ENCODE measurements around the gene APBA1.

APBA1 gene

GRCh38 chr9:69579032-69579758 is 93.0 kb downstream of the APBA1 start:
- no peak for DNase-seq (ENCODE audit: low read depth, low spot score)

DNA sequence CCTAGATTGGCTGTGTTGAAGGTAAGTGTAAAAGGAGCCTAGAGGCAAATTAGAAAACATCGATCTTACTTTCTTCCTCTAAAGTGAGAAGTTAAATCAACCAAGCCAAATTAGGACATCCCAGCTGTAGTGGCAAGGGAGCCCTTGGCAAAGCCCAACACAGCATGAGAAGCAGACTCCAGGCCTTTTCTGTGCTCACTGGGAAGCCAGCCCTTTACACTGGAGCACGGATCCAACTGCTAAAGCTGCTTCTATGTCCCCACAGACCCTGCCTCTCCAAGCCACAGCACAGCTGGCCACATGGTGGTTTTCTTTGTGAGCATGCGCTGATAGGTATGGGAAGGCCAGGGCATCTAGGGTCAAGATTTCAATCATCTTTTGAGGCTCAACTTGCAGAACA is 94.1 kb downstream of the APBA1 start:
- DNase-seq (ENCODE audit: low read depth, low spot score), result no peak

DNA sequence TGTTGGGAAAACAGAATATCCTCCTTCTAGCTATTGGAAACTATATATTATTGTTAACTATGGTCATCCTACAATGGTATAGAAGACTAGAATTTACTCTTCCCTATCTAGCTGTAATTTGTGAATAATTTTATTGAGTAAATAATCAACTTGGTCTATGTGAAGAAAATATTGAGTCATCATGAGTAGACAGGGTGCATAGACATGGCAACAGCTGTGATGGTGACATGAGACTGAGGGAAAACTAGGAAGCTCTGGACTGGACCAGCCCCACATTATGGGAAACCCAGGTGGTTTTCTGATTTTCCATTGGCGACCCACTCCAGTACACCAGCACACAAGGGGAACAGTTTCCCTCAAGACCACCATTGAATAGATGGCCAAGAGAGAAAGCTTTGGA is 95.0 kb downstream of the APBA1 start:
- DNase-seq (ENCODE audit: low read depth, low spot score), result no peak

DNA sequence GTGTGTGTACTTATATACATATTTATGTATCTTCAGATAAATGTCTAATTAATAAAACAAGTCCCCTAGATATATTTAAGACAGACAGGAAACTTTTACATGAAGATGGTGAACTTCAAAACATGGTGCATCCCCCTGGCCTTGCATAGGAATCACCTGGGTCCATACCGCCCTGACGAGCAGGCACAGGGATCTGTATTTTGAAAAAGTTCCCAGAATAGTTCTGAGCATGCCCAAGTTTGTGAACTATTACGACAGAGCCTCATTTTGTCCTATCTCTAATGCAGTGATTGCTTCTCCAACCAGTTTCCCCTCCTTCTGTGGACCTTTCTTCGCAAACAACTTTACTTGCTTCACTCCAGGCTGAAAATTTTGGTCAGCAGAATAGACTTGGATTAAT is 98.1 kb downstream of the APBA1 start:
- DNase-seq (ENCODE audit: low read depth, low spot score), result no peak

GRCh38 chr9:69573651-69574050 is 98.5 kb downstream of the APBA1 start:
- DNase-seq (ENCODE audit: low read depth, low spot score), result peak; percentile 47

GRCh38 chr9:69572611-69573010 is 99.6 kb downstream of the APBA1 start:
- no peak for DNase-seq (ENCODE audit: low read depth, low spot score)

- DNase-seq (ENCODE audit: low read depth, low spot score), result peak; percentile 37
Observed at GRCh38 chr9:69571032-69571431, 101.1 kb downstream of the APBA1 start.

- peak; percentile 87 for DNase-seq (ENCODE audit: low read depth, low spot score)
Observed at GRCh38 chr9:69569738-69570451, 102.3 kb downstream of the APBA1 start.

DNA sequence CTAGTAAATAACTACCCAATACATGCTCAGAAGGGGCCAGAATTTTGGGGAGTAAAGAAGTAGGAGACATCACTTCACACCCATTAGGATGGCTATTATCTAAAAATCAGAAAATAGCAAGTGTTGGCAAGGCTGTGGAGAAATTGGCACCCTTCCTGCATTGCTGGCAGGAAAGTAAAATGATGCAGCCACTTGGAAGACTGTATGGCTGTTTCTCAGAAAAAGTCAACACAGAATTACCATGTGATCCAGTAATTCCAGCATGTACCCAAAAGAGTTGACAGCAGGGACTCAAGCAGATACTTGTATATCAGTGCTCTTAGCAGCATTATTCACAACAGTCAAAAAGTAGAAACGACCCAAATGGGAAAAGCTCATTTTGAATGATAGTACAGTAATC is 107.6 kb downstream of the APBA1 start:
- DNase-seq (ENCODE audit: low read depth, low spot score), result peak; percentile 35

GRCh38 chr9:69559126-69559525 is 113.0 kb downstream of the APBA1 start:
- DNase-seq (ENCODE audit: low read depth, low spot score), result no peak

GRCh38 chr9:69556707-69557106 is 115.5 kb downstream of the APBA1 start:
- no peak for DNase-seq (ENCODE audit: low read depth, low spot score)

DNA sequence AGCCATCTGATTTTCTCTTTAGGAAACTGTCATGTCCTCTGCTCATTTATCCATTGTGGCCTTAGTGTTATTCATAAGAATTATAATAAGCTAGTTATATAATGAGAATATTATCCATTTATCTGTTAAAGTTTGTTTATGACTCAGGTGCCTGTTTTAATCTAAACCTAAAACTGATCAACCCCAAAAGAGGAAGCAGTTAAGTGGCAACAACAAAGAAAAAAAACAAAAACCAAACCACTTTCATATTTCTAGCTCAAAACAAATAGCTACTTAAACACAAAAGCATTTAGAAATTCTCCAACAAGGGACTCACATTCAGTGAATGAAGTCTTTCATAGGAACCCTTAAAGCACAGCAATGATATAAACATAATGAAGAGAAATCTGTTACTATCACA is 116.4 kb downstream of the APBA1 start:
- no peak for DNase-seq (ENCODE audit: low read depth, low spot score)

DNA sequence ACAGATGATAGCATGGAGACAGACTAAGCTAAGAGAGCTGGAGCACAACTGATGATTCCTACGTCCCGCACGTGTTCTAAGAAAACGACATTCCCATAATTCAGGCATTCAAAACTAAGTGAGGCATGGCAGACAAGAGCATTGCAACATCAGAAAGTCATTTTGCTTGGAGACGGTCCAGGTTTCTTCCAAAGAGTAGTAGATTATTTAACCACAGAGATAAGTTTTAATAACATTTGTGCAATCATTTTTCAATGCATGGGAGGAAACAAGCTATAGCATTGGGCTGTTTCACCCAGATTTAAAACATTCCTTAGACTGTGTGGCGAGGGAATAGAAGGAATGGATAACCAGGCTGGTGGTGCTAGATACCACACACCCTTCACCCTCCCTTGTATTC is 117.2 kb downstream of the APBA1 start:
- DNase-seq (ENCODE audit: low read depth, low spot score), result peak; percentile 46

GRCh38 chr9:69549310-69550202 is 122.6 kb downstream of the APBA1 start:
- DNase-seq (ENCODE audit: low read depth, low spot score), result peak; percentile 72

DNA sequence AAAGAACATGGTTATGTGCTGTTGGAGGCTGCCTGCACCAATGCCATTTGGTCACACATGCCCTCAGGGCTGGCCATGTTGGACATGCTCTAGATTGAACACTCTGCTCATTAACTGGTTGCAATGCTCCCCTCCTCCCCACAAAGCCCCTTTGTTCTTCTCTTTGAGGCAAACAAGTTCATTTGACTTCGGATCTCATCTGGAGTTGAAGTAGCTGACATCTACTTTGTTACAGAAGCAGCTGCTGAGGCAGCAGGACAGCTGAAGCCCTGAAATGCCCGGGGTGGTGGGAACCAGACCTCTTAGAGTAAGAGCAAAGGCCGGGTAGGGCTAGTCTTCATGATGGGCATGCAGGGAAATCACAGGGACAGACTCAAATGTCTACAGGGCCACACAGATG is 123.5 kb downstream of the APBA1 start:
- DNase-seq (ENCODE audit: low read depth, low spot score), result no peak

DNA sequence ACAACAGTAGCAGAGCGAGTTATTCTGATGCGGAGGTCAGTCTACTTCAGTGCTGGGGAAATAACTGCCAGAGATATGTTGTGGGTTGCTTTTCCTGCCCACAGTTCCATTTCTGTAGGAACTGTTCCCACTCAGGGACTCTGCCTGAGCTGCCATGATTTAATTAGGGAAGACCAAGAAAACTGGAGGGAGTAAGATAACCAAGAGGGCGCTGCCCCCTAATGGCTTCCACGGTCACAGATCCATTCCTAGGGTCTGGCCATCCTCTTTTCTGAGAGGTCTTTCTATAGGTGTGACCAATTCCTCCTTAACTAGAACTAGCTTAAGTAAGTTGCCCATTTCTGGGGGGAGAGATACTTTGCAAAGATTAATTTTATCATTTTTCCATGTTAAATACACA is 125.9 kb downstream of the APBA1 start:
- DNase-seq (ENCODE audit: low read depth, low spot score), result peak; percentile 59

DNA sequence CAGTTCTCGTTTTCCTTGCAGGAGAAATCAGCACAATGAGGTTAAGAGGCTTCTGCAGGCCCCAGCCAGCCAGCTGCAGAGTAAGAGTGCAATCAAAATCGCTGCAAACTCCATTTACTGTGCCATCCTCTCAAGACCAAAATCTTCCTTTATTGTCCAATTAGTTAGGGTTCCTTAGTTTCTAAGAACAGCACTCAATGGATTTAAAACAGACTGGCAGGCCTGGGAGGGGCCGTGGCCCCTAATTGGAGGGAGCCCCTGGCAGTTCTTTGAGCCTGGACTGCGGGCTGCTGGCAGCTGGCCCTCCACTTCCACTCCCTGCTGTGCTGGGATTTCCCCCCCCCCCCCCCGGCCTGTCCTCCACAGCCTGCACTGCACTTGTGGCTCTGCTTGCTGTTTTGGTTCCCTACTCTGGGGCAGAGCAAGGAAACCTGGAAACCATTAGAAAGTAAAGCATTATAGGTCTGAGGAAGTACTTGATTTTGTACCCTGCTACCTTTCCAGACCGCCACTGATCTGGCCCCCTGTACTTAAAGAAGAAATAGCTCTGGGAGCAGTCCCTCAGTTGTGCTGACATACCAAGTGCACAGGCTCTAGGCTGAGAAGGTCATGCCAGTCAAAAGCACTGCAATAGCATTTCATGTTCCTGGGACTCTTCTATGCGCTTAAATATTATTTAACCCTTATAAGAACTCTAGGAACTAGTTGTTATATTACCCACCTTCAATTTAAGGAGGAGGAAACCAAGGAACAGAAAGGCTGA is 129.0 kb downstream of the APBA1 start:
- DNase-seq (ENCODE audit: low read depth, low spot score), result peak; percentile 50

- no peak for DNase-seq (ENCODE audit: low read depth, low spot score)
Observed at GRCh38 chr9:69542058-69542457, 130.1 kb downstream of the APBA1 start.

DNA sequence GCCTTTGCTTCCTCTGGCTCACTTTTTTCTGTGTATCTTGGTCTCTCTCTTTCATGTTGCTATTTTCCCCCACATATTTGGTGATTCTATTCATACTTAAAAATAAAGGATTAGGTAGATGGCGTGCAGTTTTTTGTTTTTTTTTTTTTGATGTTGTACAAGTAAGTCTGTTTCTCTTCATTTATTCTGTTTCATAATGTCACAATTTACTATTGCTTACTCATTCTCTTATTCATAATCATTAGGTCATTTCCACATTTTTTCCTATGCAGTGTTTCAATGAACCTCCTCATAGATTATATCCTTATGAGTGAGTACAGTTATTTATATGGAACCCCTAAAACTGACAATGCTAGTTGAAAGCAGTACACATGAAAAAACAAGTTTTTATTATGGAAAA is 136.3 kb downstream of the APBA1 start:
- no peak for DNase-seq (ENCODE audit: low read depth, low spot score)

DNA sequence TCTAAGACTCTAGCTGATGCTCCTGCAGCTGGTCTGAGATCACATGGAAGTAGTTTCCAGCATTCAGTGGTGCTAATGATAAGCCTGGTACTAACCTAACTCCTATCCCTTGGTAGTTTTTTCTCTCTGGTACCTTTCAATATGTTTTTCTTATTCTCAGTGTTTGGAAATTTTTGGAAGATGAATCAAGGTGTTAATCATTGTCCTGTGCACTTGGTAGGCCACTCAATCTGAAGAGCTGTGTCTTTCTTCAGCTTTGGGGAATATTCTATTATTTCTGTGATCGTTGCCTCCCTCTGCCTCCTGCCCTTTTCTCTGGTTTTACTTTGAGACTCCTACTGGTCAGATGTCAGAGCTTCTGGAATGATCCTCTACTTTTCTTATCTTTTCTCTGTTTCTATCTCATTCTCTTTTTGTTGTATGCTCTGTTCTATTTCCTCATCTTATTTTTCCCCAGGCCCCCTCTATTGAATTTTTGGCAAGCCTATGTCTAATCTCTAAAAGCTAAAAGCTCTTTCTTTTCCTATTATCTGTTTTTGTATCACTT is 136.8 kb downstream of the APBA1 start:
- DNase-seq (ENCODE audit: low read depth, low spot score), result no peak

- no peak for DNase-seq (ENCODE audit: low read depth, low spot score)
Observed at GRCh38 chr9:69532396-69532795, 139.8 kb downstream of the APBA1 start.

Measured in astrocyte of the hippocampus (primary cell).